ENCODE measurements around the gene GCHFR.

DNA sequence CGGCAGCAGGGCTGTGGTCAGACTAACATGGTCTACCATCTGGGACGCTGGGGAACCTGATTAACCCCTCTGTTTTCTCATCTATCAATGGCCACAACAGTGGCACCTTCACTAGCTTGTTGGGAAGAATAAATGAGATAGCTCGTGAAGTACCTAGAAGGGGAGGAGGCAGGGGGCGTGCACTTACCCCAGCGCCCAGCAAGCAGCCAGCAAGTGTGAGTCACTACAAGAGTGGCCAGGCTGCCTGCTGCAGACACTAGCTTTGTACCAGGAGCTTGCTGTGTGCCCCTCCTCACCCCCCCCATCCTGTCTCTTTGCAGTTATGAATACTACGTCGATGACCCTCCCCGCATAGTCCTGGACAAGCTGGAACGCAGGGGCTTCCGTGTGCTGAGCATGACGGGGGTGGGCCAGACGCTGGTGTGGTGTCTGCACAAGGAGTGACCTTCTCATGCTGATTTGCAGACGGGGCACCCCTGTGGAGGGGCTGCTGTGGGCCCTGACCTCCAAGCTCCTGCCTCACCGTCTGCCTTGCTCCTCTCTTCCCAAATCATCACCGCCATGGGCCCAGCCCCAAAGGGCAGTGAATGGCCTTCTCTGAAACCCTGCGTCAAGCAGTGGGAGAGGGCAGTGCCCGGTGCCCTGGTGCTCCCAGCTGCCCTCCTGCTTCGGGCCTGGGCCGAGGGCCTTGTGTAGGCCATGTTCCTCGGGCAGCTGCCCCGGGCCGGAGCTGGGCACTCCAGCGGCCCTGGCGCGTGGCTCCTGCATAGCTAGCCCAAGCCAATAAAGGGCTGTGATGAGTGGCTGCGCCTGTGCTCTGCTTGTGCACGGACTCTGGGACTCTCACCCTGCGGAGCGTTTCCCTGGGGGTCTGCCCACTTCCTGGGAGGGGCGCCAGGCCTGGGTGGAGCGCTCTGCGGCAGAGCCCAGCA lies 3.3 kb downstream of the GCHFR start:
- TF ChIP-seq, protein P1, sequence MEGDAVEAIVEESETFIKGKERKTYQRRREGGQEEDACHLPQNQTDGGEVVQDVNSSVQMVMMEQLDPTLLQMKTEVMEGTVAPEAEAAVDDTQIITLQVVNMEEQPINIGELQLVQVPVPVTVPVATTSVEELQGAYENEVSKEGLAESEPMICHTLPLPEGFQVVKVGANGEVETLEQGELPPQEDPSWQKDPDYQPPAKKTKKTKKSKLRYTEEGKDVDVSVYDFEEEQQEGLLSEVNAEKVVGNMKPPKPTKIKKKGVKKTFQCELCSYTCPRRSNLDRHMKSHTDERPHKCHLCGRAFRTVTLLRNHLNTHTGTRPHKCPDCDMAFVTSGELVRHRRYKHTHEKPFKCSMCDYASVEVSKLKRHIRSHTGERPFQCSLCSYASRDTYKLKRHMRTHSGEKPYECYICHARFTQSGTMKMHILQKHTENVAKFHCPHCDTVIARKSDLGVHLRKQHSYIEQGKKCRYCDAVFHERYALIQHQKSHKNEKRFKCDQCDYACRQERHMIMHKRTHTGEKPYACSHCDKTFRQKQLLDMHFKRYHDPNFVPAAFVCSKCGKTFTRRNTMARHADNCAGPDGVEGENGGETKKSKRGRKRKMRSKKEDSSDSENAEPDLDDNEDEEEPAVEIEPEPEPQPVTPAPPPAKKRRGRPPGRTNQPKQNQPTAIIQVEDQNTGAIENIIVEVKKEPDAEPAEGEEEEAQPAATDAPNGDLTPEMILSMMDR (IDR thresholded peaks at IDR 0.05): no peak
- TF ChIP-seq EZH2phosphoT487 (IDR thresholded peaks at IDR 0.05): no peak
